A549 treated with ZK216348 at 1 μM for 4 hours (cell line): ENCODE data around the gene IRGQ. TPM values are rescaled to one million over a fixed set of nuclear protein-coding genes. Genes with fewer than 3 reads are reported as not detected.

Source experiments
- total RNA-seq: library from RNA; stranded (reverse); fragments of 200-300 nt; extraction: Qiagen RNA extraction; gene quantifications from 5 replicates; pipeline ENCODE4 v1.2.3, GENCODE V29; 2022; ENCODE audit warnings: low read depth

Gene IRGQ, protein sequence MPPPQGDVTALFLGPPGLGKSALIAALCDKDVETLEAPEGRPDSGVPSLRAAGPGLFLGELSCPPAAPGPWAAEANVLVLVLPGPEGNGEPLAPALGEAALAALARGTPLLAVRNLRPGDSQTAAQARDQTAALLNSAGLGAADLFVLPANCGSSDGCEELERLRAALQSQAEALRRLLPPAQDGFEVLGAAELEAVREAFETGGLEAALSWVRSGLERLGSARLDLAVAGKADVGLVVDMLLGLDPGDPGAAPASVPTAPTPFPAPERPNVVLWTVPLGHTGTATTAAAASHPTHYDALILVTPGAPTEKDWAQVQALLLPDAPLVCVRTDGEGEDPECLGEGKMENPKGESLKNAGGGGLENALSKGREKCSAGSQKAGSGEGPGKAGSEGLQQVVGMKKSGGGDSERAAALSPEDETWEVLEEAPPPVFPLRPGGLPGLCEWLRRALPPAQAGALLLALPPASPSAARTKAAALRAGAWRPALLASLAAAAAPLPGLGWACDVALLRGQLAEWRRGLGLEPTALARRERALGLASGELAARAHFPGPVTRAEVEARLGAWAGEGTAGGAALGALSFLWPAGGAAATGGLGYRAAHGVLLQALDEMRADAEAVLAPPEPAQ
- 5.0 to 7.1 TPM (median 5.2 TPM) in 5 replicates for total RNA-seq

DNA sequence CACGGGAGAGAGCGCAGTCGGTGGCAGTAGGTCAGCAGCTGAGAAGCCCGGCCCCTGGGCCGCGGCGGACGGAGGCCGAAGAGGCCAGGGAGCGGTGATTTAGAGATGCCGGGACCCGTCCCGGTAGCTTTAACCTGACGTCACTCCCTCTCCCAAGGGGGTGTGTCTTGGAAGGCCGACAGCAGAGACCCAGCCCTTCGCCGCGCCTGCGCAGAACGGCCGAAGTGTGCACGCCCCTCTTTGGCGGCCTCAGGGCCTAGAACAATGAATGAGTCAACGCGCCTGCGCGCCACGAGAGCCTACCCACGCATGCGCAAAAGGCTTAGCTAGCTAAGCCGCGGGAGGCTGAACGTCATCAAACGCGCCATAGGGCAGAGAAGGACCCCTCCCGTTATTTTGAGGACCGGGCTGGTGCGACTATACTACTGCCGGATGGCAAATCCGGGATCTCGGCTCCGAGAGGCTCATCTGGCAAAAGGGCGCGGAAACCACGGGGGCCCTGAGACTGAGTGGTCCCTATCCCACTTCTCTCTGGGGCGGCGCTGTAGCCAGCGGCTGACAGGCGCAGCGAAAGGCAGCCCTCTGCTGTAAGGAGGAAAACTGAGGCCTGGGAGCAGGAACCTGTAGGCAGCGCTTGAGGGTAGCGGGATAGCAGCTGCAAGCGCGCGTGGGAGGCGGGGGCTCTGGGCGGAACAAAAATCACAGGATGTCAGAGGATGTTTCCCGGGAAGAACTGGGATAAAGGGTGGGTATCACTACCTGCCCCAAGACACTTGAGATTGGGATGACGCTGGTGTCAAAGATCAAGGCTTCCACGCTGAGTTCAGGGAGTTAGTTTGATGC, at the start of gene IRGQ, which contains the start of gene ZNF576:
Gene IRGQ, minus strand, starts transcription at position 136 of the 843 bp plus-strand sequence. CDS start 796 bp downstream, outside the sequence.
Gene ZNF576, plus strand, starts transcription at position 597 of the 843 bp plus-strand sequence. CDS start 514 bp downstream, outside the sequence.

DNA sequence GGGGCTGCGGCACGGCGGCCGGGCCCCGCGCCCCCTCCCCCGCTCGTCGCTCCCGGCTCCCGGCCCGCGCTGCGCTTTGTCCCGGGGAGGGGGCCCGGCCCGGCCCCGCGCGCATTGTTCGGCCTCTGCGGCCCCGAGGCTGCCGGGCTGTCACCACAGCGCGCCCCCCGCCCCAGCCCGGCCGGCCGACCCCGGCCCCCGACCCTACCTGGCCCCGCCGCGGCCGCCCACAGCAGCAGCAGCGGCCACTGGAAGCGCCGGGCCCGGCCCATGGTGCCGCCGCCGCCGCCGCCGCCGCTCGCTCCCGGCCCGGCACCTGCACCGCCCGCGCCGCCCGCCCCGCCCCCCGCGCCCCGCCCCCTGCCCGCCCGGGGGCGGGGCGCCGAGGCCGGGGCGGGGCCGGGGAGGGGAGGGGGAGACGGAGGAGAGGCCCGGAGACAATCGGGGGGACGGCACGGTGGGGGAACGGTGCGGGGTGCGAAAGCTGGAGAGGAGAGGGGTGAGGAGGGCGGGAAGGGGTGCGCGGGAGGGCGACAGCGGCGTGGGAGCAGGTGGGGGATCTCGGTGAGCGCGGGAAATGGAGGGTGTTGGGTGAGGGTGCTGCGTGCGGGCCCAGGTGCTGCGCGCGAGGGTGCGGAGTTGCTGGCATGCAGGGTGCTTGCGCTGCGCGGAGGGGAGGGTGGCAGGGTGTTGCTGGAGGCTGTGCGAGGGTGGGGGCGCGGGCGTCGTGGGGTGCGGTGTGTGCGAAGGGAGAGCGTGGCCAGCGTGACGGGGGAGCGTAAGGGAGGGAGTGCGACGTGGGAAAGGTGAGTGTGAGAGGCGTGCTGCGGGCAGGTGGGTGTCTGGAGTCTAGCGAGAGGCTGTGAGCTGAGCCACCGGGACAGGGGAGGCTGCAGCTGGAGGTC, 43.8 kb upstream of the IRGQ start, which contains the start of gene CADM4:
Gene CADM4, minus strand, starts transcription at position 332 of the 905 bp plus-strand sequence. Its CDS starts 60 bp downstream, at position 272.

GRCh38 chr19:43619262-43620060, 23.5 kb upstream of the IRGQ start, which contains the start of gene ZNF428:
TSS of gene ZNF428 (minus strand) at chr19:43619629. CDS start at chr19:43614304, 5,325 bp downstream.

DNA sequence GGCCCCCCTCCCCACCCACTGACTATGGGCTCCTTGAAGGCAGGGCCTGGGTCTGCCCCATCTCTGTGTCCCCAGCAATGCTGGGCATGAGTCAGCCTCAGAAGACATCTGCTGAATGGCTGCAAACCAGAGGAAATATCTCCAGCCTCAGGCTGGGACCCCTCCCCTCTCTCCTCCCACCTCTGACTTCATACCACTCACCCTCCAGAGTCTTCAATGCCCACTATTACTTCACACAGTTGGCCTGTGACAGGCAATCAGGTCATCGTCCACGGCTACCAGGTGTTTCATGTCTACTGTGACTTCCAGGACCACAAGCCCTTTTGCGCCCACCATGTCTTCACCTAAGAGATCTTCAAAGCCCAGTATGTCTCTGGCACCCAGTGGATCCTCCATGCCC, 15.9 kb upstream of the IRGQ start, which contains the start of gene SRRM5:
Gene SRRM5, plus strand, starts transcription at position 301 of the 400 bp plus-strand sequence. Its CDS starts 34 bp downstream, at position 335.

GRCh38 chr19:43575156-43575950, 20.6 kb downstream of the IRGQ start, which contains the start of the genes PINLYP and XRCC1:
TSS of gene PINLYP (plus strand) at chr19:43575801. CDS start at chr19:43577192, 1,391 bp downstream.
TSS of gene XRCC1 (minus strand) at chr19:43575527. CDS start at chr19:43575458, 69 bp downstream.

Other genes with a start within 250 kb of the IRGQ start
- gene CD177, start 242.4 kb downstream of the IRGQ start, total RNA-seq: 0.08 to 0.20 TPM (median 0.13 TPM) in 5 replicates
- gene TEX101, start 181.2 kb downstream of the IRGQ start, total RNA-seq: not detected in 5 replicates
- gene LYPD3, start 130.5 kb downstream of the IRGQ start, total RNA-seq: 0.24 to 0.58 TPM (median 0.42 TPM) in 5 replicates
- 8.3 to 11.9 TPM (median 11.1 TPM) in 5 replicates for gene PHLDB3, start 91.4 kb downstream of the IRGQ start, total RNA-seq
- 39.1 to 54.4 TPM (median 49.1 TPM) in 5 replicates for gene ETHE1, start 68.9 kb downstream of the IRGQ start, total RNA-seq
- gene ZNF575, start 62.9 kb downstream of the IRGQ start, total RNA-seq: 1.0 to 3.4 TPM (median 2.4 TPM) in 5 replicates
- gene XRCC1, start 20.6 kb downstream of the IRGQ start, total RNA-seq: 27.1 to 32.0 TPM (median 28.8 TPM) in 5 replicates
- gene PINLYP, start 20.3 kb downstream of the IRGQ start, total RNA-seq: 0.18 to 0.40 TPM (median 0.32 TPM) in 4 of 5 replicates, not detected in the other
- gene ZNF576, start 461 bp upstream of the IRGQ start, total RNA-seq: 12.5 to 21.0 TPM (median 19.4 TPM) in 5 replicates
- 0.93 to 1.4 TPM (median 0.98 TPM) in 5 replicates for gene SRRM5, start 16.0 kb upstream of the IRGQ start, total RNA-seq
- 36.6 to 68.4 TPM (median 61.1 TPM) in 5 replicates for gene ZNF428, start 23.5 kb upstream of the IRGQ start, total RNA-seq
- gene CADM4, start 43.7 kb upstream of the IRGQ start, total RNA-seq: 5.0 to 10.7 TPM (median 9.0 TPM) in 5 replicates
- 62.1 to 88.0 TPM (median 78.0 TPM) in 5 replicates for gene PLAUR, start 74.0 kb upstream of the IRGQ start, total RNA-seq
- gene IRGC, start 119.9 kb upstream of the IRGQ start, total RNA-seq: not detected in 5 replicates
- 47.2 to 77.9 TPM (median 65.8 TPM) in 5 replicates for gene SMG9, start 158.8 kb upstream of the IRGQ start, total RNA-seq
- 37.9 to 63.2 TPM (median 55.9 TPM) in 5 replicates for gene KCNN4, start 184.8 kb upstream of the IRGQ start, total RNA-seq
- gene LYPD5, start 206.3 kb upstream of the IRGQ start, total RNA-seq: 0.09 to 0.50 TPM (median 0.38 TPM) in 5 replicates
- gene ZNF283, start 231.2 kb upstream of the IRGQ start, total RNA-seq: 3.9 to 5.1 TPM (median 5.0 TPM) in 5 replicates